Bronchial epithelial cell (primary cell): ENCODE measurements around the gene SLC38A8. TPM values are rescaled to one million over a fixed set of nuclear protein-coding genes. Genes with fewer than 3 reads are reported as not detected.

ENCODE experiments used
- DNase-seq: peaks from one replicate; pipeline ENCODE4 v3.0.0-alpha.2; 2010; ENCODE audit warnings: low read depth
- FAIRE-seq: peaks from 2 replicates; lab custom pipeline; 2011; peaks lifted over from hg19 to GRCh38; lab: Jason Lieb, UNC
- H3K27me3 ChIP-seq: 2 replicates; pipeline ENCODE4 v1.5.1; 2011; ENCODE audit warnings: low read length; ENCODE audit not compliant: control insufficient read depth, insufficient read depth
- H3K36me3 ChIP-seq: 2 replicates; pipeline ENCODE4 v1.5.1; 2011; ENCODE audit warnings: low read length; ENCODE audit not compliant: control insufficient read depth, insufficient read depth
- H3K4me3 ChIP-seq: 2 replicates; pipeline ENCODE4 v1.5.1; 2011; ENCODE audit warnings: mild to moderate bottlenecking, low read depth, low read length, control low read depth
- total RNA-seq: library from RNA; depleted of rRNA; stranded (reverse); fragments of >200 nt; gene quantifications from 2 replicates; pipeline ENCODE4 v1.2.1, GENCODE V29; 2014
- TF ChIP-seq, protein P1 (sequence below): IDR thresholded peaks from 2 replicates; pipeline ENCODE4 v1.5.1; 2011; ENCODE audit warnings: mild to moderate bottlenecking, moderate library complexity, low read length, control low read depth, inconsistent platforms; ENCODE audit not compliant: insufficient read depth, severe bottlenecking

Gene SLC38A8
- total RNA-seq, 1 donor from 2014 or later: not detected

DNA sequence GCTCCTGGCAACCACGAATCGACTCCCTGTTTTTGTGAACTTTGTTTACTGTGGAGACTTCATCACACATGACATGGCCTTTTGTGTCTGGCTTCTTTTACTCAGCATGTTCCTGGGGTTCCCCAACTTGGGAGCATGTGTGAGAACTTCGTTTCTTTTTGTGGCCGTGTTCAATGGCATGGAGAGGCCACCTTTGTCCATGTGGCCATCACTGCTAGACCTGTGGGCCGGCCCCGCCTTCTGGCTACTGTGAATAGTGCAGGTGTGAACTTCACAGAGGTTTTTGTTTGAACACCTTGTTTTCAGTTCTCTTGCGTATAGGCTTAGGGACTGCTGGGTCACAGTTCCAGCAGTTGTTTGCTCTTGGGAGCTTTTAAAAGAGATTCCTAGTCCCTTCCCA, 5.7 kb upstream of the SLC38A8 start:
- H3K4me3 ChIP-seq: no peak overlapping the region
- H3K36me3 ChIP-seq: peaks cover 7% of the 10 kb centered on the region
- DNase-seq: no peak
- TF ChIP-seq, protein P1, sequence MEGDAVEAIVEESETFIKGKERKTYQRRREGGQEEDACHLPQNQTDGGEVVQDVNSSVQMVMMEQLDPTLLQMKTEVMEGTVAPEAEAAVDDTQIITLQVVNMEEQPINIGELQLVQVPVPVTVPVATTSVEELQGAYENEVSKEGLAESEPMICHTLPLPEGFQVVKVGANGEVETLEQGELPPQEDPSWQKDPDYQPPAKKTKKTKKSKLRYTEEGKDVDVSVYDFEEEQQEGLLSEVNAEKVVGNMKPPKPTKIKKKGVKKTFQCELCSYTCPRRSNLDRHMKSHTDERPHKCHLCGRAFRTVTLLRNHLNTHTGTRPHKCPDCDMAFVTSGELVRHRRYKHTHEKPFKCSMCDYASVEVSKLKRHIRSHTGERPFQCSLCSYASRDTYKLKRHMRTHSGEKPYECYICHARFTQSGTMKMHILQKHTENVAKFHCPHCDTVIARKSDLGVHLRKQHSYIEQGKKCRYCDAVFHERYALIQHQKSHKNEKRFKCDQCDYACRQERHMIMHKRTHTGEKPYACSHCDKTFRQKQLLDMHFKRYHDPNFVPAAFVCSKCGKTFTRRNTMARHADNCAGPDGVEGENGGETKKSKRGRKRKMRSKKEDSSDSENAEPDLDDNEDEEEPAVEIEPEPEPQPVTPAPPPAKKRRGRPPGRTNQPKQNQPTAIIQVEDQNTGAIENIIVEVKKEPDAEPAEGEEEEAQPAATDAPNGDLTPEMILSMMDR: peak; percentile 41
- H3K27me3 ChIP-seq: peaks cover 13% of the 10 kb centered on the region
- FAIRE-seq: no peak

DNA sequence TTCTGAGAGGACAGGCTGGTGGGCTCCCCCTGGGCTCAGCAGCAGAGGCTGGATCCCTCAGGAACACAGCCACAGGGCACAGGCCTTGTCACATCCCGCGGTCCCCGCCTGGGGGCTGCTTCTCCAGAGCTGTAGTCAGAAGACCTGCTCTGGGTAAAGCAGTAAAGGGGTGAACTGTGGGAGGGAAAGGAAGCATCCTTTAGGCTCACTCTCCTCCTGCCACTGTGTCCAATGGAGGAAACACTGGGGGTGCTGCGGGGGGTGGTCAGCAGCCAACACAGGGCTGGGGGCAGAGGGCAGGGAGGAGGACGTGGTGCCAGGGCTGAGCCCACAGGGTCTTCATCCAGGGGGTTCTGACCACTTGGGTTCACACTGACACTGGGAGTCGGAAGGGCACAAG, 5.0 kb upstream of the SLC38A8 start:
- Histone ChIP-seq H3K36me3 (peaks cover 7% of the 10 kb centered on the region), H3K27me3 (peaks cover 17% of the 10 kb centered on the region), H3K4me3 (no peak overlapping the region)
- TF ChIP-seq, protein P1: no peak
- DNase-seq (no peak), FAIRE-seq (no peak)

- H3K36me3 ChIP-seq: peaks cover 4% of the 10 kb centered on the region
- FAIRE-seq (no peak), DNase-seq (no peak)
- TF ChIP-seq, protein P1: no peak
- H3K27me3 ChIP-seq: peaks cover 18% of the 10 kb centered on the region
- H3K4me3 ChIP-seq: no peak overlapping the region
These were observed 4.6 kb upstream of the SLC38A8 start for GRCh38 chr16:84047206-84047605.

- peaks cover 3% of the 10 kb centered on the region for H3K36me3 ChIP-seq
- H3K4me3 ChIP-seq: no peak overlapping the region
- DNase-seq: no peak
- TF ChIP-seq, protein P1: no peak
- H3K27me3 ChIP-seq: peaks cover 20% of the 10 kb centered on the region
- no peak for FAIRE-seq
These were observed 3.3 kb upstream of the SLC38A8 start for GRCh38 chr16:84045818-84046470.

DNA sequence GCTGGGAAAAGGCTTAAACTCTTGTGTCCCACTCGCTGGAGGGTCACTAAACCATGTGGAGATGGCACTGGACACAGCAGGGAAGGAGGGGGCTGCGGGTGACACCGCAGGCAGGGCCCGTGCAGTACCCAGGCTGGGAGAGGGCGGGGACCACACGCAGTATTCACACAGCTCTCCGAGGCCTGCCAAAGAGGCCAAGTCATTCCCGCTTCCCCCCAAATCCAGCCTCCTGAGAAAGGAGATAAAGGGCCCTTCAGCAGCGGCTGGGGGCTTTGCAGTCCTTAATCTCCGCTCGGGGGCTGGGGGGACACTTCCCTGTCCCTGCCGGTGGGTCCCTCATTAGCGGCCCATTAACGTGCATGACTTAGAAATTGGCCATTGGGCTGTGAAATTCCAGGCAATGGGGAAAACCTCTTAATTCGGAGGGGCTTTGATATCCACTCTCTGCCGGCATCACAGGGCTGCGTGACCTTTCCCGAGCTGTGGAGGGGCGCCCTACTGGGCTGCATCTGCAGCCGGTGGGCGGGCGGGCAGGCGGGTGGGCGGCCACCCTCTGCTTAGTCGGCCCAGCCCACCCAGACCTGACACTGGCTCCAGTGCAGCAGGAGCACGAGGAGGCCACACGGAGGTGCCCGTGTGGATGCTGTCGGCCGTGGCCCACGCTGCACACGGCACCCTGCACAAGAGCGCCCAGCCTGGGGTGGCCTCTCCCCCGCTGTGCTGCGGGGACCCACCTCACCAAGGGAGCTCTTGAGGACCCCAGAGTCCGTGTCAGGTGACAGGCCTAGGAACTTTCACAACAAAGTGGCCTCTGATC, 2.6 kb upstream of the SLC38A8 start:
- FAIRE-seq (no peak), DNase-seq (no peak)
- Histone ChIP-seq H3K27me3 (peaks cover 20% of the 10 kb centered on the region), H3K4me3 (no peak overlapping the region), H3K36me3 (peaks cover 3% of the 10 kb centered on the region)
- TF ChIP-seq, protein P1: no peak
